Measurements from ENCODE around the gene SUSD3.

The SUSD3 gene

DNA sequence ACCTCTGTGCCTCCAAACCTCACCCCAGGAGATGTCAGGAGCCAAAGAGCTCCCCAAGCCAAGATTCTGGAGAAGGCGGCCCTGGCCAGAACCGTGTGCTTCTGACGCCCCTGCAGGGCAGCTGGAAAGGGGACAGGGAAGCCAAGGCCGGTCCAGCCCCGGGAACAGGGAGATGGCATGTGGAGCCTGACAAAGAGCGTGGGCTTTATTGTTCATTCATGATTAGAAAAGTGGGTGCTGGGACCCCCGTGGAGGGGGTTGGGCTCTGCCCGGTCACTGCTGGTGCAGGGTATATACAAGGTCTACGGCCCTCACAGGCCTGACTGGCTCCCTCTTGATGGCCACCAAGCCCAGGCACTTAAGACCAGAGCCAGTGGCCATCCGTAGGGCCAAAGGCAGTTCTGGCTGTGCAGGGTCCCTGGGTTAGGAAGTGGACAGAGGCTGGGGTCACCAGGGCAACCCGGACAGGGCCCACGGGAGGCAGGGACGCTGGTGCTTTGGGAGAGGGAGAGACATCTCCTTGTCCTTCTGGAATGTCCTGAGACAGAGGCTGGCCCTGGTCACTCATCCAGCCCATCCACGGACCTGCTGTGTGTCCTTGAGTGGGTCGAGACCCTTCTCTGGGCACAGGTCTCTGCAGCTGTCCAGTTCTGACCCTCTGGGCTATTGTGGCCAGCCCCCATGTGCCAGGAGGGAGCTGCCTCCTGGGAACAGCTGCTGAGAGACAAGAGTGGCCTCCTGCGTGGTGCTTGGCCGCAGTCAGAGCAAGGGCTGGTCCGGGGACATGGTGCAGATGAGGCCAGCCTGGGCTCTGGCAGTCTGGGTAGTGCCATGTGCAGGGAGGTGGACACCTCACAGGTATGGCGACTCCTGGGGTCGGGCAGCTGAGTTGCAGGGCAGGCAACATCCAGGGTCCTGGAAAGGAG is 63.1 kb downstream of the SUSD3 start:
- DNase-seq: no peak

DNA sequence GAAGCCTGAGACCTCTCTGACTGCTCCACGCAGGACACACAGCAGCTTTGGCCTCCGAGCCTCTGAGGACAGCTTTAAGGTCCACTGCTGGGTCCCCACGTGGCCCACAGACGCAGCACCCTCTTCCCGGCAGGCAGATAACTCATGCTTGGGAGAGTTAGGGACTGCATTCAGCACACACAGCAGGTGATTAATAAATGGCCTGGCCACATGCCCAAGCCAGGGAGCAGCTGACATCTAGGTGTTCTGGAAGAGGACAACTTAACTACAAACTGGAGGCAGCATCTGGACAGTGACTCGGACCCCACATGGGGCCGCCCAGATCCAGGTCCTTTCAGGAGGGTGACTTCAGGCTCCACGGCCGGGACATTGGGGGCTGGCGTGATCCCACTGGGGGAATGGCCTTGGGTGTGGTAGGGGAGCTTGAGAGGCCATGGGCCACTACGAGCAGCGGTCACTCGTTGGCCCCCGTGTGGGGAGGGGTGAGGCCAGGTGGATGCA is 64.3 kb downstream of the SUSD3 start:
- DNase-seq: no peak

DNA sequence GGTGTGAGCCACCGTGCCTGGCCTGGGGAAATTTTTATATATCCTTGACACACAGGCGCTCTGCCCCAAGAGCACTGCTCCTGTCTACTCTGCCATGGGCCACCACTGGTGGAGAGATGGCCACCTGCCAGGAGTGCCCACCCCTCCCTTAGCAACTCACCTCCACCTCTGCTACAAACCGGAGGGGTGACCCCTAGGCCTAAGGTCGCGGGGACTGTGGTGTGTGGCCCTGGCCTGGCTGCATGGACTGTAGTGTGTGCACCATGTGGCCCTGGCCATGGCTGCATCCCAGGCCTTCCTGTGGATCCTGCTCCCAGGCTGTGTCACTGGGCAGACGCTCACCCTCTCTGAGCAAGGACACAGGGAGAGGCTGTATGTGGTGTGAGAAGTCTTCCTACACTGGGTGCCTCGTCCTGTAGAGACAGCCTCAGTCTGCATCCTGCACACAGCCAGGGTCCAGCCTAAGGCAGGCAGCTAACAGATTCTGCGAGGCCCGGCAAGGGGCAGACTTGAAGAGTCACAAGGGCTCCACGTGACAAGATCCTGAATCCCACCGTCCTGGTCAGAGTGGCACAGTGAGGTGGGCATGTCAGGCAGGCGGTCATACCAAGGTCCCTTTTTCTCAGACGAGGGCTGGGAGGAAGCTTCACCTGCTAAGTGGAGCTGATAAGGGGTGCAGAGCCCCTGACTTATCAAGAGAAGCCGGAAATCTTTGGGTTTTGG is 65.2 kb downstream of the SUSD3 start:
- no peak for DNase-seq

DNA sequence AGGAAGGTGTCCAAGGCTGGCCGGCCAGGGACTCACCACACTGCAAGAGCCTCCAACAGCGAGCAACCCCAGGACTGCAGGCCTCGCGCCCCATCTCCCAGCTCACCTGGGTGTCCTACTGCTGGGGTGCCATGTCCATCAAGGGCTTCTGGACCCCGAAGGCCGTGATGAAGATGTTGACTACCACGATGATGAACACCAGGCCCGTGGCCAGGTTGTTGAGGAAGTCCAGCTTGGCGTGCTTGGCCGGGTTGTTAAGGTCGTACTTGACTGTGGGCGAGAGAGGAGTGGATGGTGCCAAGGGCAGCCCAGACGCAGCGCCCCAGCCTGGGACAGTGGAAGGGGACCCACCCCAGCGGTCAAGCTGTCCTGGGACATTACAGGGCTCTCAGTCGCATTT is 66.3 kb downstream of the SUSD3 start:
- DNase-seq: no peak

DNA sequence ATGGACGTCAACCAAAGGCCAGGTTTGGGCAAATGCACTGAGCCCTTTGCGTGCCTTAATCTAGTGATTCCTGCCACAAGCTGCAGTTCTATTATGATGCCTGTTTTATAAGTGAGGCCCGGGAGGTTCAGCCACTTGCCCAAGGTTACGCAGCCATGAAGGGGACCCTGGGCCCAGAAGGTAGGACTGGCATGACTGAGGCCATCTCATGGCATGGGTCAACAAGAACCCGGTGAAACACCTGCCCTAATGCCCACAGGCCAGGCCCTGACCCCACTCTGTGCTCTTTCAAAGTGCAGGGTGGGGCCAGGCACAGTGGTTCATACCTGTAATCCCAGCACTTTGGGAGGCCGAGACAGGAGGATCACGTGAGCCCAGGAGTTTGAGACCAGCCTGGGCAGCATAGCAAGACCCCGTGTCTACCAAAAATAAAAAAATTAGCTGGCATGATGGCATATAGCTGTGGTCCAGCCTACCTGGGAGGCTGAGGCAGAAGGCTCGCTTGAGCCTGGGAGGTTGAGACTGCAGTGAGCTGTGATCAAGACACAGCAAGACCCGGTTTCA is 66.9 kb downstream of the SUSD3 start:
- DNase-seq: no peak

DNA sequence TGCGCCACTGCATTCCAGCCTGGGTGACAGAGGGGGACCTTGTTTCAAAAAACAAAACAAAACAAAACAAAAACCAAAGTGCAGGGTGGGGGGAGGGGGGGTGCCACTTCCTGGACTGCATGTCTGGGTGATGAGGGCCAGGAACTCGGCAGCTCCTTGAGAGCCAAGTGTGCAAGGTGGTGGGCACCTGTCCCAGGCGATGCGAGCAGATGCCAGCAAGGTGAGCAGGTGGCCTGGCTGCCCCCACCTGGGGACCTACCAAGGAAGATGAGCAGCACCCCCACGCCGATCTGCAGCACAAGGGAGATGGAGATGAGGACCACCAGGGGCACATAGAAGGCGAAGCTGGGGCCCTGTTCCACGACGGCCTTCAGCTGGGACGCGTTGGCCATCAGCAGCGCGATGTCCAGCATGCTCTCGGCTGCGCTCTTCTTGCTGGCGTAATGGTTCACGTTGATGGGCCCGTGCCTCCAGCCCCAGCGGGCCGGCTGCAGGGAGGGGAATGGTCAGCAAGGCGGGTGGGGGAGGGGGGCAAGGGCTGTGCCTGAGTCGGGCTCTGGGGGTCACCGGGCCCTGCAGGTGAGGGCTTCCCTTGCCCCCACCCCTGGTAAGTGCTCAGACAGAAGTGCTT is 67.8 kb downstream of the SUSD3 start:
- DNase-seq: no peak

DNA sequence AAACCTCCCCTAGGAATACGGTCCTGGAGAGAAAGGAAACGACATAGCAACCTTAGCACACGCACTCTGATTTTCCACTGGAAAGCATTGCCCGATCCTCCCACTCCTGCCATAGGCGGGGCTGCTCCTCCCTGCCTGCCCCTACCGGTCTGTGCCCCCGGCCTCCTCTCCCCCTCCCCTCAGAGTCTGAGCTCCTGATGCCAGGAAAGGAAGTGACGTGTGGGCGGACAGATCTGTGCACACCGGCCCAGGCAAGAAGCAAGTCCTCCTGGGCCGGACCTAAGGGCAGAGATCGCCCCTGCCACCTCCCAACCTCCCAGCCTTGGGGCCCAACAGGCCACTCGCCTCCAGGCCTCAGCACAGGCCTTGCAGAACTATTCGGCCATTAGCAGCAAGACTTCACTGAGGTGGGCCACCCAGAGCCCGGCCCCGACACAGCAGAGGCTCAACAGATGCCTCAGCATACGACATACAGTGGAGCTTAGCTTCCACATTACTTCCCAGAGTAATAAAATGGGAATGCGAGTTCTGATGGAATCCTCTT is 68.4 kb downstream of the SUSD3 start:
- no peak for DNase-seq

DNA sequence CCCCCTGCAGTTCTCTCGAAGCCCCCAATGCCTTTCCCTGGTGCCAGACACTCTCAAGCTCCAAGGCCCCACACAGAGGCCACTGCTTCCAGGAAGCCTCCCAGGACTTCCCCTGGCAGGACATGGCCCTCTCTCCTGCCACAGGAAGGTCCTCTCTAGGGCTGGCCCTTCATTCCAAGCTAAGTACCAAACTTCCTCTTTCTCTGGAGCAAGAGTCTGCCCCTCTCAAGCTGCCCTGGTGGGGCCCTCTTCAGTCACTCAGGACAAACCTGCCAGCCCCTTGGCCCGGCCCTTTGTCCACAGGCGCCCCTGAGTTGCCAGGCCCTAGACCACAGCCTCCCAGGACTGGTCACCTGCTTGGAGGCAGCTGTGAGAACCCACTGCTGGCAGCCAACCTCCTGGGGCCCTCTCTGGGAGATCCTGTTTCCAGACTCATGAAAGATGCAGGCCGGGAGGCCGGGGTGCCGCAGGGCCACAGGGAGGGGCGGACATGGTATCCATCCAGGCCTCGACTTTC is 69.0 kb downstream of the SUSD3 start:
- peak in 38 of 56 donors; percentile 20 to 86 (median 48) for DNase-seq

DNA sequence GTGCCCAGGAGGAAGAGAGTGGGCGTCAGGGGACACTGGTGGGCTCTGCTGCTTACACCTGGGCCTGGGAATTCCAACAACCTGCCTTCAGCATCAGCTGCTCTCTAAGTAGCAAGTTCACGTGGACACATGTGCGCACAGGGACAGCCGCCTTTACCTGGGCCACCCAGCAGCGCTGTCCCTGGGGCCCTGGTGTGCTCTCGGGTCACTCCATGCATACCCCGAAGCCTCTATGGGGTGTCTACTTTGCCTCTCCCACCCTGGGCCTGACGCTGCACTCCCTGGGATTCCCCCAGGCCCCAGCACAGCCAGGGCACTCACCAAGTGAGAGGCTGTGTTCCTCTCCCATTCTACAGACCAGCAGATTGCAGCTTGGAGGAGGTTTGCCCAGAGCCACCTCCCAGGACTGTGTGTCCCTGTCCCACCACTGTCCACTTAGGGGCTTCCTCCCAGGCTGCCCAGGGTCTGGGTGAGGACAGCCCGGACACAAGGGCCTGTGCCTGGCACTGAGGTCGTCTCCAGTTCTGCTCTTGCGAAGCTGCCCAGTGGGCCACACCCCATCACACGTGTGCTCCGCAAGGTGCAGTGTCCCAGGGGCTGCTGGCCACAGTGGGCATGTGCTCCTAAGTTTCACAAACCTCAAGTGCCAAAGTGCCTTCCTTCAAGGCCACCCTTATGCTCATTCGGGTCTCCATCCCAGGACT is 69.7 kb downstream of the SUSD3 start:
- DNase-seq: no peak

DNA sequence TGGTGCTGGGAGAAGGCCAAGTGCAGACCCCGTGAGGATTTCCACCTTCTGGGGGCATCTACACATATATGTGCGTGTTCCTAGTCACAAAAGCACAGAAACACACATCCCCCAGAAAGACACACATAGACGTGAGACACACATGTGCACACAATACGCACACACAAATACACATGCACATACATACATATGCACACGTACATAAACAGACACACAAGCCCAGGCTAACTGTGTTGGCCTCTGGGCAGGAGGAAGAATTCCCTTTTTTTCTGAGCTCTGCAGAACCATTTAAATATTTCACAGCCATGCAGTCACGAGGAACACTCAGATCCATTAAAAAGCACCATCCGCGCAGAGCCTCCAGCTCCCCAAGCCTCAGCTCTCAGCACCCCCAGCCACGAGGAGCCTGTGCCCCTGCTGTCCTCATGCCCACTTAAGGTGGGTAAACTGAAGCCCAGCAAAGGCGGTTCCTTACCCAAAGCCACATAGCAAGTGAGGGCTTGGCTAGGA is 70.3 kb downstream of the SUSD3 start:
- DNase-seq: no peak

DNA sequence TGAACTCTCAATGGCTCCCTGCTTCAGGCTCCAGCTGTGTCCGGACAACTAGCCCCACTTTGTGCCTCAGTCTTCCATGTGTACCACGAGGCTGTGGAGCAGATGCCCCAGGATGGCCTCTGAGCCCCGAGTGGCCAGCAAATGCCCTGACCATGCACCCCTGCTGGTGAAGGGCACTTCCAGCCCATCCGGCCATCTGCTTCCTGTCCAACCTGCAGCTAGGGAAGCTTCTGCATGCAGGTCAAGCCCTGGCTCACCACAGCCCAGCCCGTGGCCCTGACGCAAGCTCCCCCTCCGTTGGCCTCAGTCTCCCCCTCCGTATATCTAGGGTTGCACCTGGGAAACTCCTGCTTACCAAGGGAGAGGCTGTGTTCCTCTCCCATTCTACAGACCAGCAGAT is 70.8 kb downstream of the SUSD3 start:
- DNase-seq: peak in 19 of 56 donors; percentile 19 to 61 (median 45)

DNA sequence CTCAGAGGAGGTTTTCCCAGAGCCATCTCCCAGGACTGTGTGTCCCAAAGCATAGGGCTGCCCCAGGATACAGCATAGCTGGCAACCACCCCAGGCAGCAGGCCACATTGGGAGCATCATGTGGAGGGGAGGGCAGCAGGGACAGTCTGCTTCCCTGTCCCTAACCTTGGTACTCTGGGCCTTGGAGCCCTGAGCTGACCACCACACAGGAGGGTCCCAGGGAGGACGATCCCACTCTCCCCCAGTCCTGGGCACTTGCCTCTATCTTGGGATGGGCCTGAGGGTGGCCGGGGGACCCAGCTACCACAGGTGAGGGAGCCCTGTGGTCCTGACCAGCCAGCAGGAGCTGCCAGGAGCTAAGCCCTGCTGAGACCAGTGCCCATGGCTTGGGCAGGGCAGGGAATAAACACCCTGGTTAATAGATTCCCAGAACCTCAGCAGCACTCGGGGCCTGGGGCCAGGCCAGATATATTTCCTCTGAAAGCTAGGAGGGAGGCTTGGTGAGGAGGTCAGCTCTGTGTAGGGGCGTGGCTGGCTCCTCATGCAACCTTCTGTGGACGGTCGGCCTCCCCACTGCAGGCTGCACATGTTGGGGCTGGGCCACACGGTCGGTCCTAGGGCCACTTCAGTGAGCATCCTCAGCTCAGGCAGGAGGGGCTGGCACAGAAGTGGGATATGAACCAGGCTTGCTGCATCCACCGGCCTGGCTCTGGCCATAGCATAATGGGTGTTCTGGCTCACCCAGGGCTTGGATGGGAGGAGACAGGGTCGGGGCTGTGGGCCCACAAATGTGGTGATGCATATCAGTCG is 71.4 kb downstream of the SUSD3 start:
- no peak for DNase-seq

DNA sequence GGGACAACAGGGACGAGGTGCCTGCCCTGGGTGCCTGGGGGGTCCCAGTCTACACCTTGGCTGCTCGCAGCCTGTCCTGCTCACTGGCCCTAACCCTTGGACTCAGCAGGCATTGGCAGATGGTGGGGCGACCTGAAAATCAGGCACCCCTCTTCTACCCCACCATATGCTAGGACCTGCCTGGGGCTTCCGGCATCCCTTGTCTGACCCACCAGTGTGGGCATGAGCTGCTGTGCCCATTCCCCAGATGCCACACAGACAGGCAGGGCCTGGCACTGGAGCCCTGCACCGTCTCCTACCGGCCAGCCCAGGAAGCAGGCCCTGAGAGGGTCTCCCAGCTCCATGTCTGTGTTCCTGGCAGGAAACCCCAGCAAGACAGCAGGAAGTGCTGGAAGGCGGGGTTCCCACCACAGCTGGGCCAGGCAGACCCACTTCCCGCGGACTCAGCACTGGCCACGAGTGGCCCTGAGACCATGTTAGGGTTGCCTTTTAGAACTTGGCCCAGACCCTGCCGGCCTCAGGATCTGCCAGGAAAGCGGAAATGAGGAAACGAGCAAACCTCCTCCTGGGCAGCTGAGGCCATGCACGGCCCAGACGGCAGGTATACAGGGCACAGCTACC is 72.5 kb downstream of the SUSD3 start:
- peak in 9 of 56 donors; percentile 13 to 40 (median 24) for DNase-seq

DNA sequence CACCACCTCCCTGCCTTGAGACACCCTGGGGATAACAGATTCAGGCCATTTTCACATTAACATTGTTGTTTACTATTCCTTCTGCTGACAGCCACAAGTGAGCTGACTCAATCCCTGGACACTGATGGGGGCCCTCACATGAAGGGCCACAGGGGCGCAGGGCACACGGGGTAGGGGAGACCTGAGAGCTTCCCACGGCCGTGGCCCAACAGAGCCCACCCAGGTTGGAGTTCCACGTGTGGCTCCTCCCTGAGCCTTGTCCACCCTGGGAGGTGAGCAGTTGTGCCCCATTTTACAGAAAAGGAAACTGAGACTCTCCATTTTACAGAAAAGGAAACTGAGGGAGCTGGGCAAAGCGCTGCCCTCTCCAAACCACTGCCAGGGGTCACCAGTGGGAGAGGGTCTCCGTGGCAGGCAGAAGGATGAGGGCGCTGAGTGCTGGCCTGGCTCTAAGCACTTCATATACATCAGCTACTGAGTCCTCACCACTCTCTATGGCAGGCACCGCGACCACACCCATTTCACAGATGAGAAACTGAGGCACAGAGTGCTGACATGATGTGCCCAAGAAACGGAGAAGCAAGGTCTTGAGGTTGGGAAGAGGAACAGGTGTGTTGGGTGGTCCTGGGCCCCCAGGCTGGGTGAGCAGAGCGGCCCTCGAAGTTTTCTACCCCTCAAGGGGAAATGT is 73.2 kb downstream of the SUSD3 start:
- no peak for DNase-seq

DNA sequence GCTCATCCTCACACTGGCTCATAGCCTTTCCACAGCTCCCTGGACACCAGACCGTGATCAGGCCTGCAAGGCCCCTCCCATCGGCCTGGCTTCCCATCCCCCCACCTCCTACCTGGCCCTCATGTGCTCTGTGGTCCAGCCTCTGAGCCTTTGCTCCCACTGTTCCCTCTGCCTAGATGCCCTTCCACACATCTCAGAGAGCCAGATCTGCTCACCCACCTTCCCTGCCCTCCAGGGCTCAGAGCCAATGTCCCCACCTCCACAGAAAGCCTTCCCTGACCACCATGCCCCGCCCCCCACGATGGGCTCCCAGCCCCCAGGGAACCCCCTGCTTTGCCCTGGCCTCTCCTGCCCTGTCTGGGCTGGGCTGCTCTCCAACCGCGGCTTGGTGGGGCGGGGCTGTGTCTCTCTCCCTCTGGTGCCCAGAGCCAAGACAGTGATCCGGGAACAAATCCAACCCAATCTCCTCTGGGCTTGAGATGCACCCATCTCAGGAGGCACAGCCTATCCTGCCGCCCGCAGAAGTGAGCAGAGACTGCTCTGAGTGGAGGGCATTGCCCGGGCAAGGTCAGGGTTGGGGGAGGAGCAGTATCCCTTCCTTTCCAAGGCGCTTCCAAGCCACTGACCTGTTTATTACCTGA is 73.9 kb downstream of the SUSD3 start:
- DNase-seq: peak in 32 of 56 donors; percentile 18 to 74 (median 42)

DNA sequence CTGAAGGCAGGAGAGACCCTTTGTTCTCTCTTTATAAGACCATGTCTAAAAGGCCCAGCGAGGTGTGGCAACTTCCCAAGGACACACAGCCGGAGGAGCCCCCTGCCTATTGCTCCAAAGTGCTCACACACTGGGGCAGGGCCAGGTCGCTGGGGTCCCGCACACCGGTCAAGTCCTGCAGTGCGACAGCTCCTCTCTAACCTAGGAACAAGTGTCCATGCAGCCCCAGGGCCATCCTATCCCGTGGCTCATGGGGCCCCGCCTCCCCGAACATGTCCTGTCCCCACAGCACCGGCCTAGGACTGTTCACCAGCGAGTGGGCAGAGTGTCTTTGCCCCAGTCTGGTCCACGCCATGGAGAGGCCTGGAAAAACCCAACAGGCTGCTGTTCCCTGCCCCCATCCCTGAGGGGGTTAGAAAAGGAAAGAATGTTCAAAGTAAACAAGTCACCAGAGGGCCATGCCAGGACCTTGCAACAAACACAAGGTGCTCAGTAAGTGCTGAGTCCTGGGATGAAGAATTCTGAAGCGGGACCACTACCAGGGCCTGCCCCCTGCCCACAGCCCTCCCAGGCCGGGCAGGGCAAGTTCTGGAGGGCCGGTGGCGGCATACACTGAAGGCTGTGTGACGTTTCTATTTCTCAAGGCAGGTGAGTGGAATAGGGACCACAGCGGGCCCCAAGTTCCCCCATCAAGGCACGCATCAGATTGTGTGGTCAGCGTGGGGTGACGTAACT is 74.6 kb downstream of the SUSD3 start:
- DNase-seq: peak in 12 of 56 donors; percentile 25 to 73 (median 48)

DNA sequence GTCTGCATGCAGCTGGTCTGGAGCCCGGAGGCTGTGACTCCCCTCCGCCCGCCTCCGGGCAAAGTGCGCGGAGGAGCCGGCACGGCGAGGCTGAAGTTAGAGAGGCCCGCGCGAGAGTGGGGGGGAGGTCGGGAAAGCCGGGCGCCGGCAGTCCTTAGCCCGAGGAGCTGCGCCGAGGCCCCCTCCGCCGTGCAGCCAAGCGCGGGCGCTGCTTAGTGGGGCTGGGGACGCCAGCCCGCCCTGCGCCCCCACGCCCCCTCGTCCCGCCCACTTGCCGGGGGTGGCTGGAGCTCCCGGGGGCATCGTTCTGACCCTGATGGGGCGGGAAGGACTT is 75.1 kb downstream of the SUSD3 start:
- peak in 30 of 56 donors; percentile 23 to 75 (median 59) for DNase-seq
